Measurements from ENCODE around the gene MYO1G. TPM values are rescaled to one million over a fixed set of nuclear protein-coding genes. Genes with fewer than 3 reads are reported as not detected.

MYO1G gene
- polyA plus RNA-seq, 1 of the 3 experiments (the other 2 are of a cell fraction) = 0.05 TPM

DNA sequence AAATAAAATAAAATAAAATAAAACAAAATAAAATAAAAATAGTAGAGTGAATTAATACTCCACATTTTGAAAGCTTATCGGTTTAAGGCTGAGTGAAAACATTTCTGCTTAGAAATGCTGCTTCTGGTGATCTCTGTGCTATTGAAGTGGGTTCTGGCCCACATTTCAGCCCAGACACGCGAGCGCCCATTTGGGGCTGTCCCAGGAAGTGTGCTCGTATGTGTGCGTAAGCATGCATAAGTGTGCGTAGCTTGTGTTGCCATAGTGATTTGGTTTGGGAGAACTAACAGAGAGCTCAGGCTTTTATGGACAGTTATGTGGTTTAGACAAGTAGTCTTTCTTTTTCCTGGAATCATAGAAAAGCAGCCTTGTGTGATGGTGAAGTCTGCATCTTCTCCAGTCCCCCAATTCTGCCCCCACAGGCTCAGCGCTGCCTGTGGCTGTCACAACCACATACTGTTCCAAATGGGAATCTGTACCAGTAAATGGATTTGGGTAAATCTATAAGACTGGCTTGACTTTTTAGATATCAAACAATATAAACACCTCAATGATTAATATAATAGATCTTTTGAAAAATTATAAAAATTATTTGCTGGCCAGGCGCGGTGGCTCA lies 63.7 kb downstream of the MYO1G start:
- TF ChIP-seq NRF1 (IDR thresholded peaks at IDR 0.05; ENCODE audit: low read depth, low read length) (no peak), GABPA (IDR thresholded peaks at IDR 0.05; ENCODE audit: low read depth) (no peak), MAX (IDR thresholded peaks at IDR 0.05; ENCODE audit: low read depth) (no peak), FOXM1 (IDR thresholded peaks at IDR 0.05; ENCODE audit: low read depth) (no peak), RXRA (IDR thresholded peaks at IDR 0.05; ENCODE audit: borderline replicate concordance, low read depth) (no peak), USF1 (IDR thresholded peaks at IDR 0.05; ENCODE audit: borderline replicate concordance, low read depth) (no peak), CHD2 (IDR thresholded peaks at IDR 0.05; ENCODE audit: low read length, partially characterized antibody) (no peak), EZH2phosphoT487 (IDR thresholded peaks at IDR 0.05; ENCODE audit: borderline replicate concordance, low read depth) (no peak), RFX5 (IDR thresholded peaks at IDR 0.05; ENCODE audit: low read length) (no peak), NFIC (IDR thresholded peaks at IDR 0.05; ENCODE audit: borderline replicate concordance) (no peak), YY1 (IDR thresholded peaks at IDR 0.05; ENCODE audit: low read depth) (no peak)
- TF ChIP-seq, protein P1, sequence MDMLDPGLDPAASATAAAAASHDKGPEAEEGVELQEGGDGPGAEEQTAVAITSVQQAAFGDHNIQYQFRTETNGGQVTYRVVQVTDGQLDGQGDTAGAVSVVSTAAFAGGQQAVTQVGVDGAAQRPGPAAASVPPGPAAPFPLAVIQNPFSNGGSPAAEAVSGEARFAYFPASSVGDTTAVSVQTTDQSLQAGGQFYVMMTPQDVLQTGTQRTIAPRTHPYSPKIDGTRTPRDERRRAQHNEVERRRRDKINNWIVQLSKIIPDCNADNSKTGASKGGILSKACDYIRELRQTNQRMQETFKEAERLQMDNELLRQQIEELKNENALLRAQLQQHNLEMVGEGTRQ (IDR thresholded peaks at IDR 0.05; ENCODE audit: borderline replicate concordance, low read depth, low read length) = no peak
- H3K27ac ChIP-seq (ENCODE audit: low read depth in 2 of 2, low read length in 1 of 2) = no peak overlapping the region
- no peaks in the 10 kb centered on the region for H3K9me2 ChIP-seq
- H3K9me3 ChIP-seq = no peaks in the 10 kb centered on the region
- H3K36me3 ChIP-seq (replicated peaks in 1 of 2; ENCODE audit: control insufficient read depth in 1 of 2, insufficient read depth in 2 of 2, low read length in 1 of 2) = no peaks in the 10 kb centered on the region
- H2AFZ ChIP-seq (ENCODE audit: low read depth) = no peak overlapping the region
- H3K4me3 ChIP-seq (ENCODE audit: low read depth in 2 of 2, low read length in 1 of 2) = no peak overlapping the region
- H3K27me3 ChIP-seq (ENCODE audit: insufficient read depth) = no peaks in the 10 kb centered on the region
- ChIA-PET POLR2A (no interaction called here), CTCF (interaction anchor here (0.6 to 1.2 kb wide), 3 partner anchors 58 to 327 kb away, joined by 3 read pairs; no protein-coding TSS in a partner anchor)
- H3F3A ChIP-seq (replicated peaks; ENCODE audit: insufficient read depth) = no peaks in the 10 kb centered on the region
- H4K20me1 ChIP-seq (ENCODE audit: insufficient read depth) = no peaks in the 10 kb centered on the region
- H3K79me2 ChIP-seq (ENCODE audit: insufficient read depth) = no peaks in the 10 kb centered on the region
- WGBS (ENCODE audit: low lambda C conversion rate) = 98% methylated on average over 10 of the region's 10 CpGs
- no peak for DNase-seq
- no peak overlapping the region for H3K9ac ChIP-seq
- H3K4me2 ChIP-seq = no peak overlapping the region
- H3K4me1 ChIP-seq (ENCODE audit: control insufficient read depth in 1 of 2, insufficient read depth in 2 of 2, low read depth in 1 of 2, low read length in 1 of 2) = peaks cover 0 to 16% of the 10 kb centered on the region in 2 experiments; a peak in 1 of 4 replicates

GRCh38 chr7:44912775-44913347 lies 66.0 kb downstream of the MYO1G start:
- no peaks in the 10 kb centered on the region for H3K79me2 ChIP-seq (ENCODE audit: insufficient read depth)
- POLR2A ChIA-PET = interaction anchor here (0.7 kb wide), 1 partner anchor 17 kb away, joined by 3 read pairs; no protein-coding TSS in a partner anchor
- CTCF ChIA-PET = interaction anchor here (0.7 to 3.3 kb wide), 7 partner anchors 9 to 223 kb away, joined by 3 to 11 read pairs (median 3); no protein-coding TSS in a partner anchor
- no peaks in the 10 kb centered on the region for H4K20me1 ChIP-seq (ENCODE audit: insufficient read depth)
- peak; percentile 58 for DNase-seq
- H3K9ac ChIP-seq = no peak overlapping the region
- no peaks in the 10 kb centered on the region for H3K27me3 ChIP-seq (ENCODE audit: insufficient read depth)
- H3K27ac ChIP-seq (ENCODE audit: low read depth in 2 of 2, low read length in 1 of 2) = peak overlapping the region in 1 of 2 experiments; percentile 17; a peak in 1 of 4 replicates
- no peaks in the 10 kb centered on the region for H3K36me3 ChIP-seq (replicated peaks in 1 of 2; ENCODE audit: control insufficient read depth in 1 of 2, insufficient read depth in 2 of 2, low read length in 1 of 2)
- no peak overlapping the region for H3K4me2 ChIP-seq
- peaks cover 0 to 16% of the 10 kb centered on the region in 2 experiments; a peak in 1 of 4 replicates for H3K4me1 ChIP-seq (ENCODE audit: control insufficient read depth in 1 of 2, insufficient read depth in 2 of 2, low read depth in 1 of 2, low read length in 1 of 2)
- no peak overlapping the region for H3K4me3 ChIP-seq (ENCODE audit: low read depth in 2 of 2, low read length in 1 of 2)
- no peaks in the 10 kb centered on the region for H3K9me3 ChIP-seq
- no peak overlapping the region for H2AFZ ChIP-seq (ENCODE audit: low read depth)
- no peaks in the 10 kb centered on the region for H3K9me2 ChIP-seq
- 62% methylated on average over 7 of the region's 7 CpGs for WGBS (ENCODE audit: low lambda C conversion rate)
- H3F3A ChIP-seq (replicated peaks; ENCODE audit: insufficient read depth) = no peaks in the 10 kb centered on the region
- no peak for TF ChIP-seq IRF3 (IDR thresholded peaks at IDR 0.05; ENCODE audit: low read depth, low read length)
- TF ChIP-seq FOSL2 (IDR thresholded peaks at IDR 0.05; ENCODE audit: borderline replicate concordance, low read depth) = no peak
- TF ChIP-seq MAX (IDR thresholded peaks at IDR 0.05; ENCODE audit: low read depth) = no peak
- no peak for TF ChIP-seq SMC3 (IDR thresholded peaks at IDR 0.05; ENCODE audit: low read depth, low read length)
- TF ChIP-seq RCOR1 (IDR thresholded peaks at IDR 0.05; ENCODE audit: low read length) = no peak
- no peak for TF ChIP-seq RXRA (IDR thresholded peaks at IDR 0.05; ENCODE audit: borderline replicate concordance, low read depth)
- TF ChIP-seq REST (IDR thresholded peaks at IDR 0.05; ENCODE audit: low read depth, low read length) = no peak
- TF ChIP-seq YY1 (IDR thresholded peaks at IDR 0.05; ENCODE audit: low read depth) = no peak
- TF ChIP-seq, protein P1 (IDR thresholded peaks at IDR 0.05; ENCODE audit: borderline replicate concordance, low read depth, low read length) = no peak
